WTC11 (cell line): ENCODE measurements around the gene TIGD2.

Experiments
- E2F4 ChIP-seq: sonication (generic); formaldehyde crosslinking; IDR thresholded peaks from 2 replicates; pipeline ENCODE4 v1.8.1; 2022; ENCODE audit warnings: low read depth, mild to moderate bottlenecking, moderate library complexity, missing genetic modification reagents, borderline replicate concordance
- ETV6 ChIP-seq: sonication (generic); formaldehyde crosslinking; IDR thresholded peaks from 2 replicates; pipeline ENCODE4 v1.8.1; 2022; ENCODE audit warnings: mild to moderate bottlenecking, missing genetic modification reagents
- GTF2I ChIP-seq: fragments of 250-450 bp; sonication (Bioruptor Pico); conservative IDR thresholded peaks from 2 replicates; pipeline ENCODE4 v1.4.0; 2021; ENCODE audit warnings: mild to moderate bottlenecking
- IRF2 ChIP-seq: sonication (generic); formaldehyde crosslinking; IDR thresholded peaks from 2 replicates; pipeline ENCODE4 v1.8.0; 2022; ENCODE audit warnings: low read depth, missing genetic modification reagents, borderline replicate concordance
- NR2C2 ChIP-seq: sonication (generic); formaldehyde crosslinking; IDR thresholded peaks from 2 replicates; pipeline ENCODE4 v1.8.0; 2022; ENCODE audit warnings: mild to moderate bottlenecking, missing genetic modification reagents
- SMAD3 ChIP-seq: sonication (generic); formaldehyde crosslinking; IDR thresholded peaks from 2 replicates; pipeline ENCODE4 v1.8.0; 2022; ENCODE audit warnings: missing genetic modification reagents, mild to moderate bottlenecking, borderline replicate concordance
- ZNF423 ChIP-seq: fragments of 250-450 bp; sonication (Bioruptor Pico); IDR thresholded peaks from 2 replicates; pipeline ENCODE4 v2.1.2; 2022; ENCODE audit warnings: mild to moderate bottlenecking, moderate library complexity
- TF ChIP-seq, protein P1 (sequence below): fragments of 200-600 bp; IDR thresholded peaks from 2 replicates; pipeline ENCODE4 v1.8.0; 2022; ENCODE audit warnings: antibody characterized with exemption
- TF ChIP-seq, protein P2 (sequence below): sonication (generic); formaldehyde crosslinking; IDR thresholded peaks from 2 replicates; pipeline ENCODE4 v1.8.0; 2022; ENCODE audit warnings: mild to moderate bottlenecking, missing genetic modification reagents

DNA sequence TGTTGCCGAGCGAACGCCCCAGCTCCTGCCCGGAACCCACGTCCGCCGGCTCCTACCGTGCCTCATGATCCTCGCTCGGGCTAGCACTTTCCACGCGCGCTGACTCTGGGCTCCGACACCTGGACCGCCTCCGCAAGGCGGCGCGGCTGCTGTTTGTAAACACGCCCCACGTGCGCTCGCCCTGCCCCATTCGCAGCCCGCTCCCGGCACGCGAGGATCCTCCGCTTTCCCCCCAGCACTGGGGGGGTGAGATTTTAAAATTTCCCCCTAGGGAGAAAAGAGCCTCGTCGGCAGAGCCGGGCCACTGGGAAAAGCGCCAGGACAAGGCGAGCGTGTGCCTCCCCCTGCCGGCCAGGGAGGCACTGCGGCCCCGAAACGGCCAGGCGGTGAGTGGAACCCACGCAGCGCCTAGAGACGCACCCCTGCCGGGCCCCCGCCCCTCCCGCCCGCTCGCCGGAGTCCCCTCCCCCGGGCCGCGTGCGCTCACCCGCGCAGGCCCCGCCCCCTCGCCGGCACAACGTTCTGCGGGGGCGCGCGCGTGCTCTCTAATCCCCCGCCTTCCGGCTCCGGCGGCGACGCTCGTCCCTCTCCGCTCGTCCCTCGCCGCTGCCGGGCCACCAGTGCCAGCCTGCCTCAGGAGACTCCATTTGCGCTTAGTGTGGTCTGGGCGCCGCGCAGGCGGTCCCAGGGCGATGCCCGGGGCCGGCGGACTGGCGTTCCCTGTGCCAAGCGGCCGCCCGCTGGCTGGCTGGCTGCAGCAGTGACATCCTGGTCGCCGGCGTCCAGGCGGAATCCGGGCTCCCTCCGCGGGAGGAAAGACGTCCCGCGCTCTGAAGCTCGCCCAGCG, at the start of gene TIGD2:
- TF ChIP-seq, protein P1, sequence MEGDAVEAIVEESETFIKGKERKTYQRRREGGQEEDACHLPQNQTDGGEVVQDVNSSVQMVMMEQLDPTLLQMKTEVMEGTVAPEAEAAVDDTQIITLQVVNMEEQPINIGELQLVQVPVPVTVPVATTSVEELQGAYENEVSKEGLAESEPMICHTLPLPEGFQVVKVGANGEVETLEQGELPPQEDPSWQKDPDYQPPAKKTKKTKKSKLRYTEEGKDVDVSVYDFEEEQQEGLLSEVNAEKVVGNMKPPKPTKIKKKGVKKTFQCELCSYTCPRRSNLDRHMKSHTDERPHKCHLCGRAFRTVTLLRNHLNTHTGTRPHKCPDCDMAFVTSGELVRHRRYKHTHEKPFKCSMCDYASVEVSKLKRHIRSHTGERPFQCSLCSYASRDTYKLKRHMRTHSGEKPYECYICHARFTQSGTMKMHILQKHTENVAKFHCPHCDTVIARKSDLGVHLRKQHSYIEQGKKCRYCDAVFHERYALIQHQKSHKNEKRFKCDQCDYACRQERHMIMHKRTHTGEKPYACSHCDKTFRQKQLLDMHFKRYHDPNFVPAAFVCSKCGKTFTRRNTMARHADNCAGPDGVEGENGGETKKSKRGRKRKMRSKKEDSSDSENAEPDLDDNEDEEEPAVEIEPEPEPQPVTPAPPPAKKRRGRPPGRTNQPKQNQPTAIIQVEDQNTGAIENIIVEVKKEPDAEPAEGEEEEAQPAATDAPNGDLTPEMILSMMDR, result peak; percentile 62
- TF ChIP-seq, protein P2, sequence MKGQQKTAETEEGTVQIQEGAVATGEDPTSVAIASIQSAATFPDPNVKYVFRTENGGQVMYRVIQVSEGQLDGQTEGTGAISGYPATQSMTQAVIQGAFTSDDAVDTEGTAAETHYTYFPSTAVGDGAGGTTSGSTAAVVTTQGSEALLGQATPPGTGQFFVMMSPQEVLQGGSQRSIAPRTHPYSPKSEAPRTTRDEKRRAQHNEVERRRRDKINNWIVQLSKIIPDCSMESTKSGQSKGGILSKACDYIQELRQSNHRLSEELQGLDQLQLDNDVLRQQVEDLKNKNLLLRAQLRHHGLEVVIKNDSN, result no peak
- TF ChIP-seq ETV6, result peak; percentile 78
- 0 out of 2 replicates have a peak, but pooled peaks have one; percentile 45 for TF ChIP-seq SMAD3 (CRISPR knock-in tag)
- TF ChIP-seq IRF2 (CRISPR knock-in tag), result no peak
- no peak for TF ChIP-seq GTF2I (CRISPR knock-in tag)
- TF ChIP-seq NR2C2 (CRISPR knock-in tag), result no peak
- 0 out of 2 replicates have a peak, but pooled peaks have one; percentile 37 for TF ChIP-seq E2F4 (CRISPR knock-in tag)
- TF ChIP-seq ZNF423 (CRISPR knock-in tag), result no peak
